Retinal pigment epithelial cell (primary cell): ENCODE results near the gene CCNY.

Source experiments
- DNase-seq: peaks from one replicate; pipeline ENCODE4 v3.0.0-alpha.2; 2010; ENCODE audit warnings: low read depth
- H3K4me3 ChIP-seq: 2 replicates; pipeline ENCODE4 v1.5.1; 2011; ENCODE audit warnings: mild to moderate bottlenecking, low read length, control low read depth, moderate library complexity
- CTCF ChIP-seq: conservative IDR thresholded peaks from 2 replicates; pipeline ENCODE4 v1.5.1; 2011; ENCODE audit warnings: low read depth, low read length, control low read depth, inconsistent platforms

The CCNY gene

GRCh38 chr10:35502692-35503091 is 166.4 kb downstream of the CCNY start:
- DNase-seq, result no peak
- no peak overlapping the region for H3K4me3 ChIP-seq
- no peak for TF ChIP-seq CTCF

GRCh38 chr10:35503578-35503977 is 167.3 kb downstream of the CCNY start:
- H3K4me3 ChIP-seq, result no peak overlapping the region
- DNase-seq, result no peak

GRCh38 chr10:35504132-35504531 is 167.8 kb downstream of the CCNY start:
- DNase-seq, result no peak
- no peak overlapping the region for H3K4me3 ChIP-seq
- no peak for TF ChIP-seq CTCF

More at GRCh38 chr10:35503578-35503977, 167.3 kb downstream of the CCNY start:
- no peak for TF ChIP-seq CTCF

GRCh38 chr10:35505241-35505873 is 169.0 kb downstream of the CCNY start:
- no peak overlapping the region for H3K4me3 ChIP-seq
- no peak for DNase-seq
- TF ChIP-seq CTCF, result no peak

- no peak for DNase-seq
- no peak overlapping the region for H3K4me3 ChIP-seq
- no peak for TF ChIP-seq CTCF
These were observed 170.4 kb downstream of the CCNY start for GRCh38 chr10:35506741-35507140.

- H3K4me3 ChIP-seq, result no peak overlapping the region
- DNase-seq, result no peak
- no peak for TF ChIP-seq CTCF
These were observed 171.3 kb downstream of the CCNY start for GRCh38 chr10:35507519-35508109.

- TF ChIP-seq CTCF, result no peak
- DNase-seq, result no peak
- H3K4me3 ChIP-seq, result no peak overlapping the region
These were observed 172.3 kb downstream of the CCNY start for GRCh38 chr10:35508647-35509046.
